Ovary (tissue), 9 donors: Measurements from ENCODE around the gene C1orf159. TPM values are rescaled to one million over a fixed set of nuclear protein-coding genes. Genes with fewer than 3 reads are reported as not detected.

Experiments used
- DNase-seq, 5 donors: peaks; one replicate each; pipeline ENCODE4 v3.0.0-alpha.2; 2019 to 2020
- H3K27ac ChIP-seq, 2 donors: fragments of 200-600 bp; one replicate each; pipeline versions ENCODE4 v1.5.1 to v1.8.0; 2019 to 2022
- H3K27me3 ChIP-seq: fragments of 200-600 bp; one replicate; pipeline ENCODE4 v1.8.0; 2022
- H3K36me3 ChIP-seq: fragments of 200-600 bp; sonication (generic); one replicate; pipeline ENCODE4 v1.5.1; 2019
- H3K4me1 ChIP-seq: one replicate; pipeline ENCODE4 v1.8.1; 2013; ENCODE audit warnings: mild to moderate bottlenecking, moderate library complexity; ENCODE audit not compliant: insufficient read depth
- H3K4me3 ChIP-seq: fragments of 200-600 bp; sonication (generic); one replicate; pipeline ENCODE4 v1.5.1; 2017
- H3K9me3 ChIP-seq, 2 donors: fragments of 200-600 bp in 1 of 2; sonication (generic) in 1 of 2; one replicate each; pipeline versions ENCODE4 v1.5.1 to v1.8.1; 2013 to 2019; ENCODE audit warnings: mild to moderate bottlenecking in 1 of 2, moderate library complexity in 1 of 2
- CTCF ChIP-seq, 3 donors: fragments of 450-650 bp in 2 of 3; fragments of 200-600 bp in 1 of 3; IDR thresholded peaks; one replicate each; pipeline versions ENCODE4 v1.5.1 to v1.8.0; 2016 to 2022; ENCODE audit warnings: antibody characterized with exemption in 3 of 3, mild to moderate bottlenecking in 1 of 3
- EP300 ChIP-seq: sonication (generic); formaldehyde crosslinking; IDR thresholded peaks from one replicate; pipeline ENCODE4 v1.6.1; 2017; ENCODE audit warnings: antibody characterized with exemption
- POLR2A ChIP-seq: fragments of 450-650 bp; IDR thresholded peaks from one replicate; pipeline ENCODE4 v1.6.1; 2017; ENCODE audit warnings: antibody characterized with exemption, mild to moderate bottlenecking, moderate library complexity
- WGBS, 3 donors: extraction: QIAGEN DNeasy Blood & Tissue Kit in 1 of 3; methylation state at CpG; one replicate each; pipeline versions ENCODE4 v1.1.5 to v1.1.7; 2013 to 2017; 5-methylcytosine and 5-hydroxymethylcytosine counted together
- intact Hi-C, 4 donors: fragments of 100-400 bp; cut with DNase I; formaldehyde crosslinking; loops; one replicate each; pipeline versions ENCODE4 v1.11.0 to v1.15.1; 2022 to 2023
- polyA plus RNA-seq, 2 donors: library from polyadenylated mRNA; stranded (reverse); fragments of 200-250 nt in 1 of 2; fragments of 350-450 nt in 1 of 2; fragmentation: Illumina TruSeq in 1 of 2; extraction: RNeasy Lipid Tissue Mini Kit (QIAGEN cat#74804) in 1 of 2; gene quantifications; one replicate each; pipeline ENCODE4 v1.2.3, GENCODE V29; 2013 to 2014
- total RNA-seq, 7 donors: library from RNA; depleted of rRNA in 2 of 7; stranded (reverse); fragments of >200 nt in 2 of 7; fragmentation: NEBNext Ultra II Directional in 3 of 7; extraction: Animal tissue kit (Norgen Biotek cat#: 25700) in 3 of 7; gene quantifications; one replicate each; pipeline versions ENCODE4 v1.1.0 to v1.2.4, GENCODE V29; 2016 to 2023
- donor health status: DM: no; HTN: no; CAD: no; lungs with moderate emphysema.
- donor health status: DM: no; HTN: no; CAD: no.
- donor health status: Bipolar disorder and iron deficiency.
- donor health status: DM: yes; HTN: yes; CAD: no.
- donor health status: DM: no; HTN: no; CAD: no.
- donor health status: DM: yes; HTN: yes; CAD: no.

The C1orf159 gene
- total and polyA plus RNA-seq, 9 donors: 0.28 to 22.1 (median 9.4) TPM

- Histone ChIP-seq H3K4me3 (no peak overlapping the region), H3K36me3 (no peaks in the 10 kb centered on the region), H3K4me1 (no peaks in the 10 kb centered on the region), H3K9me3 (no peaks in the 10 kb centered on the region), H3K27ac (no peak overlapping the region), H3K27me3 (no peaks in the 10 kb centered on the region)
- no peak for TF ChIP-seq POLR2A
- TF ChIP-seq EP300: no peak
- TF ChIP-seq CTCF (IDR thresholded peaks at IDR 0.05): no peak
- no peak for DNase-seq
- 87 to 92% (median 89%) methylated on average over 14 of the region's 14 CpGs for WGBS, 3 donors
- intact Hi-C loops: no loop called here
Measured at GRCh38 chr1:1092894-1093609, 22.8 kb downstream of the C1orf159 start.

GRCh38 chr1:1092149-1092855 lies 23.6 kb downstream of the C1orf159 start:
- intact Hi-C loops: no loop called here

GRCh38 chr1:1091344-1092148 lies 24.3 kb downstream of the C1orf159 start:
- H3K4me1 ChIP-seq: no peaks in the 10 kb centered on the region
- no peaks in the 10 kb centered on the region for H3K9me3 ChIP-seq
- H3K27me3 ChIP-seq: no peaks in the 10 kb centered on the region
- intact Hi-C loops: no loop called here
- WGBS, 3 donors: 94% methylated on average over 25 to 28 of the region's 28 CpGs
- H3K27ac ChIP-seq: no peak overlapping the region
- no peak for TF ChIP-seq POLR2A
- TF ChIP-seq EP300: no peak
- peak in 3 of 5 donors; percentile 7 to 26 (median 14) for DNase-seq
- H3K36me3 ChIP-seq: no peaks in the 10 kb centered on the region
- H3K4me3 ChIP-seq: no peak overlapping the region

More at GRCh38 chr1:1092149-1092855, 23.6 kb downstream of the C1orf159 start:
- no peaks in the 10 kb centered on the region for H3K9me3 ChIP-seq
- no peaks in the 10 kb centered on the region for H3K27me3 ChIP-seq
- TF ChIP-seq EP300 (no peak), CTCF (IDR thresholded peaks at IDR 0.05) (no peak), POLR2A (no peak)
- 95 to 97% (median 97%) methylated on average over 27 to 28 of the region's 28 CpGs for WGBS, 3 donors
- DNase-seq: peak in 4 of 5 donors; percentile 7 to 32 (median 14)
- no peak overlapping the region for H3K27ac ChIP-seq
- H3K36me3 ChIP-seq: no peaks in the 10 kb centered on the region
- no peaks in the 10 kb centered on the region for H3K4me1 ChIP-seq
- H3K4me3 ChIP-seq: no peak overlapping the region

- H3K4me1 ChIP-seq: no peaks in the 10 kb centered on the region
- peak in 3 of 5 donors; percentile 14 to 29 (median 15) for DNase-seq
- H3K36me3 ChIP-seq: no peaks in the 10 kb centered on the region
- H3K27me3 ChIP-seq: no peaks in the 10 kb centered on the region
- H3K9me3 ChIP-seq: no peaks in the 10 kb centered on the region
- no peak overlapping the region for H3K27ac ChIP-seq
- H3K4me3 ChIP-seq: no peak overlapping the region
- TF ChIP-seq EP300 (no peak), CTCF (IDR thresholded peaks at IDR 0.05) (no peak), POLR2A (no peak)
- intact Hi-C loops: no loop called here
- 93 to 97% (median 95%) methylated on average over 41 to 45 of the region's 45 CpGs for WGBS, 3 donors
Measured at GRCh38 chr1:1090424-1091343, 25.2 kb downstream of the C1orf159 start.
